ENCODE data around the gene DUSP23. TPM values are rescaled to one million over a fixed set of nuclear protein-coding genes. Genes with fewer than 3 reads are reported as not detected.

The DUSP23 gene
- polyA plus RNA-seq, 1 donor from 2014 or later: 5.4 TPM

- H3K36me3 ChIP-seq (ENCODE audit: insufficient read depth, low read length): no peaks in the 10 kb centered on the region
- H3K4me3 ChIP-seq (ENCODE audit: low read length): no peak overlapping the region
- no peak overlapping the region for H3K27ac ChIP-seq (ENCODE audit: low read length)
- no peak overlapping the region for H3K4me2 ChIP-seq (ENCODE audit: low read length)
- no peaks in the 10 kb centered on the region for H4K20me1 ChIP-seq (ENCODE audit: insufficient read depth)
- no peaks in the 10 kb centered on the region for H3F3A ChIP-seq (ENCODE audit: insufficient read depth, low read length, poor library complexity, severe bottlenecking)
- H3K9ac ChIP-seq (ENCODE audit: low read length): no peak overlapping the region
- H3K9me3 ChIP-seq (ENCODE audit: low read length): no peaks in the 10 kb centered on the region
- TF ChIP-seq SMC3 (conservative IDR thresholded peaks at IDR 0.05; ENCODE audit: poor library complexity) (no peak), REST (IDR thresholded peaks at IDR 0.05; ENCODE audit: borderline replicate concordance) (no peak), POLR2AphosphoS5 (IDR thresholded peaks at IDR 0.05) (no peak), CTCF (IDR thresholded peaks at IDR 0.05; ENCODE audit: poor library complexity, severe bottlenecking) (no peak), EZH2 (IDR thresholded peaks at IDR 0.05; ENCODE audit: borderline replicate concordance, insufficient read depth, low read length, poor library complexity, severe bottlenecking) (no peak), TAF1 (IDR thresholded peaks at IDR 0.05; ENCODE audit: low read depth) (no peak), MXI1 (conservative IDR thresholded peaks at IDR 0.05; ENCODE audit: poor library complexity, severe bottlenecking) (no peak), RAD21 (conservative IDR thresholded peaks at IDR 0.05) (no peak), EP300 (conservative IDR thresholded peaks at IDR 0.05; ENCODE audit: poor library complexity, severe bottlenecking) (no peak)
- H3K79me2 ChIP-seq (replicated peaks; ENCODE audit: insufficient read depth, low read length): no peaks in the 10 kb centered on the region
- H3K9me2 ChIP-seq (ENCODE audit: insufficient read depth, low read length): no peaks in the 10 kb centered on the region
- H2AFZ ChIP-seq (ENCODE audit: low read depth, low read length): no peak overlapping the region
- H3K27me3 ChIP-seq (ENCODE audit: insufficient read depth, low read depth, low read length): peaks cover 3% of the 10 kb centered on the region
Measured at GRCh38 chr1:159791461-159791860, 10.7 kb downstream of the DUSP23 start.

GRCh38 chr1:159795534-159795933, 14.8 kb downstream of the DUSP23 start:
- H3K4me2 ChIP-seq (ENCODE audit: low read length): no peak overlapping the region
- H3K9me3 ChIP-seq (ENCODE audit: low read length): no peaks in the 10 kb centered on the region
- H3F3A ChIP-seq (ENCODE audit: insufficient read depth, low read length, poor library complexity, severe bottlenecking): no peaks in the 10 kb centered on the region
- no peak overlapping the region for H2AFZ ChIP-seq (ENCODE audit: low read depth, low read length)
- no peak overlapping the region for H3K4me3 ChIP-seq (ENCODE audit: low read length)
- H3K79me2 ChIP-seq (replicated peaks; ENCODE audit: insufficient read depth, low read length): no peaks in the 10 kb centered on the region
- TF ChIP-seq TAF1 (IDR thresholded peaks at IDR 0.05; ENCODE audit: low read depth) (no peak), REST (IDR thresholded peaks at IDR 0.05; ENCODE audit: borderline replicate concordance) (no peak), MXI1 (conservative IDR thresholded peaks at IDR 0.05; ENCODE audit: poor library complexity, severe bottlenecking) (no peak), SMC3 (conservative IDR thresholded peaks at IDR 0.05; ENCODE audit: poor library complexity) (no peak), EZH2 (IDR thresholded peaks at IDR 0.05; ENCODE audit: borderline replicate concordance, insufficient read depth, low read length, poor library complexity, severe bottlenecking) (no peak), CTCF (IDR thresholded peaks at IDR 0.05; ENCODE audit: poor library complexity, severe bottlenecking) (no peak), RAD21 (conservative IDR thresholded peaks at IDR 0.05) (no peak), EP300 (conservative IDR thresholded peaks at IDR 0.05; ENCODE audit: poor library complexity, severe bottlenecking) (no peak), POLR2AphosphoS5 (IDR thresholded peaks at IDR 0.05) (no peak)
- H3K27me3 ChIP-seq (ENCODE audit: insufficient read depth, low read depth, low read length): peaks cover 10% of the 10 kb centered on the region
- H4K20me1 ChIP-seq (ENCODE audit: insufficient read depth): no peaks in the 10 kb centered on the region
- no peaks in the 10 kb centered on the region for H3K36me3 ChIP-seq (ENCODE audit: insufficient read depth, low read length)
- no peak overlapping the region for H3K9ac ChIP-seq (ENCODE audit: low read length)
- no peaks in the 10 kb centered on the region for H3K9me2 ChIP-seq (ENCODE audit: insufficient read depth, low read length)
- H3K27ac ChIP-seq (ENCODE audit: low read length): no peak overlapping the region

All from neural cell (in vitro differentiated cells).